Measurements from ENCODE around the gene POU3F1. TPM values are rescaled to one million over a fixed set of nuclear protein-coding genes. Genes with fewer than 3 reads are reported as not detected.
A peak's percentile ranks its signal among the peaks of the same experiment; 100 is the strongest.

POU3F1 gene
- 0.10 TPM for total RNA-seq

DNA sequence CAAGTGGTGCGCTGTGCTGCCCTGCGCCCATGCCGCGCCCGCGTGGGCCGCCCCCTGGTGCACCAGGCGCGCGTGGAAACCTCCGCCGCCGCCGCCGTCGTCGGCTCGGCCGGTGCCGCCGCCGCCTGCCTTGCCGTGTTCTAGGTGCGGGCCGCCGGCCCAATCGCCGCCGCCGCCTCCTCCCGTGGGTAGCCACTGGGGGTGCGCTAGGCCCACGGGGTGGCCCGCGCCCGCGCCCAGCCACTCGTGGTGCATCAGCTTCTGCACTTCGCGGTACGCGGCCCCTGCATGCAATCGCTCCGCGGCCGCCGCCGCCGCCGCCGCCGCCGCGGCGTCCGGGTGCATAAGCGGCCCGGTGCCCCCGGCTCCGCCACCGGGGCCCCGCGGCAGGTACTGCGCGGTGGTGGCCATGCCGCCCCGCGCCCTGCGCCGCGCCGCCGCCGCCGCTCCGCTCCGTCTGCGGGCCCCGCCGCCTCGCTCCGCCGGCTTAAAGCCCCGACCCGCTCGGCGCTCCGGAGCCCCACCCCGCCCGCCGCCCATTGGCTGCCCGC lies at the start of gene POU3F1:
Gene POU3F1 (minus strand): TSS at position 461 of the 551 bp plus-strand sequence. CDS start 50 bp downstream, at position 411.
- H3K4me3 ChIP-seq (ENCODE audit: low read length), result peak within 1 kb of the TSS; percentile 20
- H3K27me3 ChIP-seq (ENCODE audit: insufficient read depth, low read length), result peaks cover 49% of the 10 kb centered on the region
- H3K4me1 ChIP-seq (ENCODE audit: insufficient read depth, low read length), result peaks cover 17% of the 10 kb centered on the region
- H3K9me3 ChIP-seq (ENCODE audit: low read depth, low read length), result no peaks in the 10 kb centered on the region

DNA sequence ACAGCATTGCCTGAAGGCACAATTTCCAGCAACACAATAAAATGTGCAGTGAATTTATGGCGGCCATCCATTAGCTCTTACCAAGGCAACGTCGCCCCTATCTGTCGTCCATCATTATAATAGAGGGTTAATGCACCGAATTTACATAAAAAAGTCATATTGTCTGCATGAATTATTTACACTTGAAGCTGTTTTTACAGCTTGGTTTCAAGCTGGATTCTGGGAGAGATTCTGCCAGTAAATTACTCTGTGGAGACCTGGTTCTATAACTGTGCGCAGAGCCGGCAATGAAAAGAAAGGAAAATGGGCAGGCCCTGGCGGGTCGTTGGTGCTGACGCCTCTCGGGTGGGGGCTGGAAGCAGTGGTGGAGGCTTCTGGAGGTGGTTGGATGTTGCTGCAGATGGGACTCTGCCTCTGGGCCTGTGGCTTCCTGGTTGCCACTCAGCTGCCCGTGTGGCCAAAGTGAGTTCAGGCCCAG lies 48.9 kb upstream of the POU3F1 start:
- Histone ChIP-seq H3K27me3 (ENCODE audit: insufficient read depth, low read length) (no peaks in the 10 kb centered on the region), H3K4me3 (ENCODE audit: low read length) (no peak overlapping the region), H3K4me1 (ENCODE audit: insufficient read depth, low read length) (no peaks in the 10 kb centered on the region), H3K9me3 (ENCODE audit: low read depth, low read length) (no peaks in the 10 kb centered on the region)

DNA sequence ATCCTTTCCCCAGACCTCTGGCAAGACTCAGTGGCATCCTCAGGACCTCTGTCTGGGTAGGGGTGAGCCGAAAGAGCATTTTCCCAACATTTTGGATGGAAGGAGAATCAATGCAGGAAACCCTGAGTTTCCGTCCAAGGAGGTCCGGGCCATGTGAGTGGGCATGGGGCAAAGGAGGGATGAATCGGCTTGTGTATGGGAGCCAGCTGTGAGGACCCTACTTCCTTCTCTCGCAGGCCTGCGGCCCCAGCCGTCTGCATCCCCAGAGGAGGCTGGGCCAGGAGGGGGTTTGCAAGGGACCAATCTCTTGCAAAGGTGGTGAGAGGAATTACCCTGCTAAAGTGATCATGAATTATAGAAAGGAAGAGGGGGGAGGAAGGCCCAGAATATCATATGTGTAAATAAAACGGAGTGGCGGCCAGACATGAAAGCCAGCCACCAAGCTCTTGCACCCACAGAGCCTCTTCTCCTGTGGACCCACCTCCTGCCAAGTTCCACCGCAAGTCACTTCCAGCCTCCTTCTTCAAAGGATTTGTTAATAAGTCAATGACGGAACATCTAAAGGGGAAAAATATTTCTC lies 48.2 kb upstream of the POU3F1 start:
- Histone ChIP-seq H3K9me3 (ENCODE audit: low read depth, low read length) (no peaks in the 10 kb centered on the region), H3K4me1 (ENCODE audit: insufficient read depth, low read length) (no peaks in the 10 kb centered on the region), H3K4me3 (ENCODE audit: low read length) (no peak overlapping the region), H3K27me3 (ENCODE audit: insufficient read depth, low read length) (no peaks in the 10 kb centered on the region)

DNA sequence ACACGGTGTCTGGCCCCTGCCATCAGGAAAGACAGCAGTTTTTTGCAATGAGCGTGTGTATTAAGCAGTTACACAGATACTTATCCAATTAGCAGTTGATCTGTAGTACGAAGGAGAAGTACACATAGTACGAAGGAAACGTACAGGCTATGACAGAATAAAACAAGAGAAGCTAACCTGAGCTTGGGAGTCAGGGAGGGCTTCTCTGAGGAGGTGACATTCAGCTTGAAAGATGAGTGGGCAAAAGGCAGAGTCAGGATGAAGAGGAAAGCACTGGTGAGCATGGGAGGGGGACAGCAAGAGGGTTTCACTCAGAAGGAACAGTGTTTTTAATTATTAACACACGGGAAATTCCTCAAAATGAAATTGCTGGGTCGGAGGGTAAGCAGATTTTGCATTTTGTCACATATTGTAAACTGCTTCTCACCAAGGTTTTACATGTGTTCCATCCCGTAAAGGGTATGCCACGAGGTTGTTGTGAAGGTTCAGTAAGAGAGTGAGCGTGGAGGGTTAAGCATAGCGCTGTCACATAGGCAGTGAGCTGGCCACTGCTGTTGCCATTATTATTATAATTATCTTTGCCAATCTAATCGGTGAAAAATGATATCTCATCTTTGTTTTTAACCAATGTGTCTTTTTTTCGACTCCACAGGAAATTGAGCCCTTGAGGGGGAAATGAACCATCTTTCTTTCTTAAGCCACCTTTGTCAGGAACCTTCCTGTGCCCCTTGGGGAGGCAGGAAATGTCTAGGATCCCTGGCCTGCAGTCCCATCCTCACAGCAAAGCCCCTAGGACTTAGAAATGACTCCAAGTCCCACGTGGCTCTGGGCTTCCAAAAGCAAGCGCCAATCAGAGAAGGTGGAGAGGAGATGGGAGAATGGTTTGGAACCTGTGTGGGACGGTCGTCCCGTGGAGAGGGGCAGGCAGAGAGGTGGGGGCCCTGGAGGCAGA lies 47.3 kb upstream of the POU3F1 start:
- no peaks in the 10 kb centered on the region for H3K4me1 ChIP-seq (ENCODE audit: insufficient read depth, low read length)
- H3K27me3 ChIP-seq (ENCODE audit: insufficient read depth, low read length), result no peaks in the 10 kb centered on the region
- no peaks in the 10 kb centered on the region for H3K9me3 ChIP-seq (ENCODE audit: low read depth, low read length)
- H3K4me3 ChIP-seq (ENCODE audit: low read length), result no peak overlapping the region

DNA sequence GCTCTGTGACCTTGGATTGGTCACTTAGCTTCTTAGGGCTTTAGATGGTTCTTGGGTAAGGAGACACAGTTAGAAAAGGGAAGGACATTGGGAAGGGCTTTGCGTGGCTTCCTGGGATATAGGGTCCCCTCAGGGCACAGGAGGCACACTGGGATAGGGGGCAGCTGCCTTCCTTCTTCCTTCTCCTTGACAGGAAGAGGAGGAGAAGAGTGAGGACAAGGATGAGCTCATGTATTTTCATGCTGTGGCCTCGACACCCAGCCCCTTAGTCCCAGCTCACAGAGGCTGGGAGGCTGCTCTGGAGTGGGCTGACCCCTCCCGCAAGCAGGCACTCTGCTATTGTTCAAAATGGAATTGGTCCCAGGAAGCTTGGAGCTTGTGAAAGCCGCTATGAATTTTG lies 45.7 kb upstream of the POU3F1 start:
- no peak overlapping the region for H3K4me3 ChIP-seq (ENCODE audit: low read length)
- no peaks in the 10 kb centered on the region for H3K4me1 ChIP-seq (ENCODE audit: insufficient read depth, low read length)
- H3K27me3 ChIP-seq (ENCODE audit: insufficient read depth, low read length), result no peaks in the 10 kb centered on the region
- H3K9me3 ChIP-seq (ENCODE audit: low read depth, low read length), result no peaks in the 10 kb centered on the region

DNA sequence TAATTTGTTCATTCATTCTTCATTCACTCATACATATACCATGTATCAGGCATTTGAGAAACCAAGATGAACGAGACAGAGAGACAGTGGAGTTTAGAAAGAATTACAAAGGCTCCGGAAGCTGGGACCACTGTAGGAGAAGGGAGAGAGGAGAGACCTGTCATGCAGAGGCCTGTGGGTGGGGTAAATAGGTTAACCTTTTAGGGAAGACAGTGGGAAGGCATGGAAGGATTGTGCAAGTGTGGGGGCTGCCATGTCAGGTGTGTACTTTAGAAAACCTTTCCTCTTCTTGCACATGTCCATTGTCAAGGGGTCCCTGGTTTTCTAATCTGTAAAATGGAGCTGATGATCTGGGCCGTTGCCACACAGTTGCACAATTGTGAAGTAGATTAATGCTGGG lies 44.2 kb upstream of the POU3F1 start:
- Histone ChIP-seq H3K9me3 (ENCODE audit: low read depth, low read length) (no peaks in the 10 kb centered on the region), H3K27me3 (ENCODE audit: insufficient read depth, low read length) (no peaks in the 10 kb centered on the region), H3K4me3 (ENCODE audit: low read length) (no peak overlapping the region), H3K4me1 (ENCODE audit: insufficient read depth, low read length) (no peaks in the 10 kb centered on the region)

DNA sequence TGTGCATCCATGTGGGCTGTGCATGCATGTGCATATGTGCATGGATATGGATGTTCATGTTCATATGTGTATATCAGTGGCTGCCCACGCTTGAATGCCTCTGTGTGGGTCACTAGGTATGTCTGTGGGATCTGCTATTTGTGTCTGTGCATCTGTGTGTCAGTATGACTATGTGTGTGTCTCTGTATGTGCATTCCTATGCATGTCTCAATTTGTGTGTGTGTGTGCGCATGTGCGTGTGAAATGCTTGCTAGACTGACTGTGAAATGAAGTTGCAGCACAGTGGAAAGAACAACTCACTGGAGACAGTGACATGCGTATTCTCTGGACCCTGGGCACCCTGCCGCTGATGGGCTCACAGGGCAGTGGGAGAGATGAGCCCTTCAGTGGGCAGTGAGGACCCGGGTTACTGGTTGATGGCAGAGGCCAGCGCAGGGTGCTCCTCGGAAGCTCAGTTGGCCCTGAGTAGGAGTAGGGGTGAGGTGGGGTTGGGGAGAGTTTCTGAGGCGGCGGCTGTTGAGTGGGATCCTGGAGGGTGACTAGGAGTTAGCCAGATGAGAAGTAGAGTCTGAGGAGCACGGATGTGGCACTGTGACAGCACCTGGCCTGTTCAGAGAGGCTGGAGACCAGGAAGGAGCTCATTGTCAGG lies 43.2 kb upstream of the POU3F1 start:
- no peaks in the 10 kb centered on the region for H3K27me3 ChIP-seq (ENCODE audit: insufficient read depth, low read length)
- H3K4me3 ChIP-seq (ENCODE audit: low read length), result no peak overlapping the region
- no peaks in the 10 kb centered on the region for H3K9me3 ChIP-seq (ENCODE audit: low read depth, low read length)
- H3K4me1 ChIP-seq (ENCODE audit: insufficient read depth, low read length), result no peaks in the 10 kb centered on the region

DNA sequence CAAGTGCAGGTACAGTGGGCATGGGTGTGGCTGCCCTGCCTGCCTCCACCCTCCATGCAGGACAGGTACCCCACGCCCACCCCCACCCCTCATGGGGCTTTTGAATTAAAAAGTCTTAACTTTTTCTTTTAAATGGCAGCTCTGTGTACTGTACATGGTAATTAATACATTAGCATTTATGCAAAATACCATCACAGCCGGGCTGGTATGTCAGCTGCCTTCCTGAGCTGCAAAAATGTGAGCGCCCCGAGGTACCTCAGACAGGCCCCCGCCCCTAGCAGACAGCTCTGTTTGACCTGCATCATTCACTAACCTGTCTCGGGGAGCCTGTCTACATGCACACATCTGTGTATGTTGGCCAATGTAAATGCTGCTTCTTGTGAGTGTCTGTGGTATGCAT lies 42.2 kb upstream of the POU3F1 start:
- no peak overlapping the region for H3K4me3 ChIP-seq (ENCODE audit: low read length)
- H3K27me3 ChIP-seq (ENCODE audit: insufficient read depth, low read length), result no peaks in the 10 kb centered on the region
- H3K9me3 ChIP-seq (ENCODE audit: low read depth, low read length), result no peaks in the 10 kb centered on the region
- no peaks in the 10 kb centered on the region for H3K4me1 ChIP-seq (ENCODE audit: insufficient read depth, low read length)

DNA sequence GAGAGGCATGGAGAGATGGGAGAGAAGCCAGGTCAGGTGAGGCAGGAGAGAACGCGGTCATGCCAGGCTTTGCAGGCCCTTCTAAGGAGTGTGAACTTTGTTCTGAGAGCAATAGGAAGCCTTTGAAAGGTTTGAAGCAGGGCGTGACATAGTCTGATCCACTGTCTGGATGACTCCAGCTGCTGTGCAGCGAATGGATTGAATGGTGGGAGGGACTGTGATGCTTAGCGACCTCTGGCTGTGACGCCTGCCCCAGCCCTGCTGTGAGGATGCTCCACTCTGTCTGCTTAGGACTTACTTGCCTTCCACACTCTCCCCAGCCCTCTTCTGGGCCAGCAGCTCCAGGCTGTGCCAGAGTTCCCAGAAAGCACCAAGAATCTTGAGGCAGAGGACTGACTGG lies 41.8 kb upstream of the POU3F1 start:
- Histone ChIP-seq H3K27me3 (ENCODE audit: insufficient read depth, low read length) (no peaks in the 10 kb centered on the region), H3K4me1 (ENCODE audit: insufficient read depth, low read length) (no peaks in the 10 kb centered on the region), H3K4me3 (ENCODE audit: low read length) (no peak overlapping the region), H3K9me3 (ENCODE audit: low read depth, low read length) (no peaks in the 10 kb centered on the region)

DNA sequence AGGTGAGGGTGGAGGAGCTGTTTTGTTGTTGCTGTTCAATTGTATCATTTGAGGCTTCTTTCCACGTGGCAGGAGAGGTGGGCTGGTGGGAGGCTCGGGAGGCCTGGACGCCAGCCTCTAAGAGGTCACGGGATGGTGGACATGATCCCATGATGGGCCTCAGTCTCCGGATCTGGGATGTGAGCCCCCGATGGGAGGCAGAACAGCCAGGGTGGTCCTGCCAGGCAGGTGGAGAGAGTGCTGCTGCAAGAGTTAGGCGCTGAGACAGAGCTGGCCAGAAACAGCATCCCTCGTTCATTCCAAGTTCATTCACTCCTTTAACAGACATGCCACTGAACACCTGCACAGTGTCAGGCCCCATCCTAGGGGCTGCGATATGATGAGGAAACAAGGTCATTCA lies 41.1 kb upstream of the POU3F1 start:
- no peak overlapping the region for H3K4me3 ChIP-seq (ENCODE audit: low read length)
- H3K4me1 ChIP-seq (ENCODE audit: insufficient read depth, low read length), result no peaks in the 10 kb centered on the region
- no peaks in the 10 kb centered on the region for H3K9me3 ChIP-seq (ENCODE audit: low read depth, low read length)
- H3K27me3 ChIP-seq (ENCODE audit: insufficient read depth, low read length), result no peaks in the 10 kb centered on the region

DNA sequence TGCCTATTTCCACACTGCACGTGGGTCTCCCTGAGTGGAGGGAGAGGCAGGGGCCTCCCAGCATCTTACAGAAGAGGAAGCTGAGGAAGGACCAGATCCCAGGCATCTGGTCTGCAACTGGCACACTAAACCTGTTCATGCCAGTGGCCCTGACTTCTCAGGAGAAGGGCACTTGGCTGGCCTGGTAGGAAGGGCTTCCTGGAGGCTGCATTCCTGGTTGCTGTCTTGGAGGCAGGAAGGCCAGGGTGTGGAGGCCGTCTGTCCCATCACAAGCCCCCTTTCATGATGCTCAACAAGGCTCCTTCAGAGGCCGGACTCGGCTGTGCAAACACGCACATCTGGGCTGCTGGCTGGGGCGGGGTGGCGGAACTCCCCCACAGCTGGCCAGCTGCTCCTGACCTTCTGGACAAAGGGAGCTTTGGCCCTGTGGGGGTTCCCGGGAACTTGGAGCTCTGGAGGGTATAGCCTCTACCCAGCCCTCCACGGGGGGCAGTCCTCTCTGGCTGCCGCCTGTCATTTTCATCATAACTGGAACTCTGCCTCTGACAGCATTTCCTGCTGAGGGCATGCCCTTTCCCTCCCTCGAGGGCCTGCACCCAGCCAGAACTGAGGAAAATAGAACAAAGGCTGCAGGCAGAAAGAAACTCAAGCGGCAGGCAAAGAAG lies 39.2 kb upstream of the POU3F1 start:
- H3K4me1 ChIP-seq (ENCODE audit: insufficient read depth, low read length), result no peaks in the 10 kb centered on the region
- no peaks in the 10 kb centered on the region for H3K9me3 ChIP-seq (ENCODE audit: low read depth, low read length)
- H3K4me3 ChIP-seq (ENCODE audit: low read length), result no peak overlapping the region
- no peaks in the 10 kb centered on the region for H3K27me3 ChIP-seq (ENCODE audit: insufficient read depth, low read length)

DNA sequence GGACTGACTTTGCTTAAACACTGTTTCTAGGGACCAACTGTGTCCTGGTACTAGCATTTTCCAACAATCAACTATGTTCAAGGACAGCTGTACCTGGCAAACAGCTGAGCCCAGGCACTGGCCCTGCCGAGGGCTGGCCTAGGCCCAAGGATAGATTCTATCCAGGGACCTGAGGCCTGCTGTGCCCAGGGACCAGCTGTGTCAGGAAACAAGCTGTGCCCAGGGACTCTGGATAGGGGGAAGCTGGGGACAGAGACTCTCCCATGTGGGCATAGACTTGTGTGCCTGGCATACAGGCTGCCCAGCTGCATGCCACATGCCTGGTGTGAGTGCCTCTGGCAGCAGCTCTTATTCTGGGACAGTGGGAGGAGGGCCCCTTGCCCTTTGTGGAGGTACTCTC lies 38.1 kb upstream of the POU3F1 start:
- H3K4me3 ChIP-seq (ENCODE audit: low read length), result no peak overlapping the region
- H3K27me3 ChIP-seq (ENCODE audit: insufficient read depth, low read length), result no peaks in the 10 kb centered on the region
- no peaks in the 10 kb centered on the region for H3K4me1 ChIP-seq (ENCODE audit: insufficient read depth, low read length)
- H3K9me3 ChIP-seq (ENCODE audit: low read depth, low read length), result no peaks in the 10 kb centered on the region

DNA sequence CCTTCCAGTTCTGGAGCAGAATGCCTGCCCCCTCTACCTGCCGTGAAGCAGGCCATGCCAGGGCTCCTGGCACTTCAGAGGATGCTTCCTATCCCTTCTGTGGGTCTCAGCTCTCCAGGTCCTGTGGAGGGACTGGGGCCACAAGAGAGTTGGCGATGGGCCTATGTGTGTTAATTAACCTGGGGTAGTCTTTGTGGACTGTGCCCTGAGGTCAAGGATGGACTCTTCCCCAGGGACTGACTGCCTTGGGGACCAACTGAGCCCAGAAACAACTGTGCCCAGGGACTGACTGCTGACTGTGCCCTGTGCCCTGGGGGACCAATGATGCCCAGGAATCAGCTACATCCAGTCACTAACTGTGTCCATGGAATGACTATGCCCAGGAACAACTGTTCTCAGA lies 37.5 kb upstream of the POU3F1 start:
- Histone ChIP-seq H3K9me3 (ENCODE audit: low read depth, low read length) (no peaks in the 10 kb centered on the region), H3K4me1 (ENCODE audit: insufficient read depth, low read length) (no peaks in the 10 kb centered on the region), H3K27me3 (ENCODE audit: insufficient read depth, low read length) (no peaks in the 10 kb centered on the region), H3K4me3 (ENCODE audit: low read length) (no peak overlapping the region)

DNA sequence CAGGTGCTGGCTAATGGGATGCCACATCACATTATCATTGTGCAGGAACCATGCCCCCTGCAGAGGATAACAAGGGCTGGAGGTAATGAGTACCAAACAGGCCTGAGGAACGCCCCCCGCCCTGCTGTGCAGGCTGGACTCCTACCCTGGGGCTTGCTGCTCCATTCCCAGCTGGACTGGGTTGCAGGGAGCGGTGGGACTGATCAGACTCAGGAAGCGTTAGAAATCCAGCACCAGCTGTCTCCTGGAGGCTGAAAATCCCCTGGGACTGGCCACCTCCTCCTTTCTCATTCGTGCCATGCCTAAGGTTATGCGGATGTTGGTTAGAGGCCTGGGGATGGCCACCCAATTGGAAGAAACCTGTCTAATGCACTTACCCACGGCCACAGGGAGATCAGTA lies 36.9 kb upstream of the POU3F1 start:
- no peaks in the 10 kb centered on the region for H3K4me1 ChIP-seq (ENCODE audit: insufficient read depth, low read length)
- no peak overlapping the region for H3K4me3 ChIP-seq (ENCODE audit: low read length)
- no peaks in the 10 kb centered on the region for H3K27me3 ChIP-seq (ENCODE audit: insufficient read depth, low read length)
- no peaks in the 10 kb centered on the region for H3K9me3 ChIP-seq (ENCODE audit: low read depth, low read length)
